Lung (tissue), 12 donors: ENCODE measurements around the gene GNPTAB. TPM values are rescaled to one million over a fixed set of nuclear protein-coding genes. Genes with fewer than 3 reads are reported as not detected.

ENCODE experiments used
- ATAC-seq: fragments of 200-7000 bp; cut with Tn5 transposase; one replicate; pipeline ENCODE4 v1.9.1; 2020; ENCODE audit warnings: moderate number of reproducible peaks; ENCODE audit not compliant: insufficient read depth, low FRiP score
- DNase-seq, 3 donors: peaks; one replicate each; pipeline ENCODE4 v3.0.0-alpha.2; 2013 to 2017
- H3K27ac ChIP-seq, 2 donors: one replicate each; pipeline ENCODE4 v1.5.1; 2013; ENCODE audit warnings: mild to moderate bottlenecking in 2 of 2, moderate library complexity in 2 of 2, control low read depth in 1 of 2, inconsistent platforms in 1 of 2, low read depth in 1 of 2, low read length in 1 of 2
- H3K27me3 ChIP-seq, 3 donors: one replicate each; pipeline ENCODE4 v1.5.1; 2013; ENCODE audit warnings: low read length in 2 of 3; ENCODE audit not compliant: control insufficient read depth in 3 of 3, insufficient read depth in 3 of 3
- H3K36me3 ChIP-seq, 4 donors: one replicate each; pipeline ENCODE4 v1.5.1; 2013; ENCODE audit warnings: low read length in 4 of 4, mild to moderate bottlenecking in 1 of 4, moderate library complexity in 1 of 4; ENCODE audit not compliant: control insufficient read depth in 4 of 4, insufficient read depth in 4 of 4
- H3K4me1 ChIP-seq, 5 donors: one replicate each; pipeline ENCODE4 v1.5.1; 2013; ENCODE audit warnings: low read length in 5 of 5, mild to moderate bottlenecking in 2 of 5, moderate library complexity in 1 of 5; ENCODE audit not compliant: control insufficient read depth in 5 of 5, insufficient read depth in 5 of 5
- H3K4me3 ChIP-seq: one replicate; pipeline ENCODE4 v1.5.1; 2013; ENCODE audit warnings: mild to moderate bottlenecking, control low read depth, moderate library complexity
- H3K9ac ChIP-seq, 2 donors: one replicate each; pipeline ENCODE4 v1.5.1; 2013; ENCODE audit warnings: low read length in 2 of 2, control low read depth in 1 of 2; ENCODE audit not compliant: insufficient read depth in 1 of 2
- H3K9me3 ChIP-seq, 4 donors: one replicate each; pipeline ENCODE4 v1.5.1; 2013; ENCODE audit warnings: low read length in 3 of 4, mild to moderate bottlenecking in 1 of 4, moderate library complexity in 1 of 4; ENCODE audit not compliant: control insufficient read depth in 4 of 4, insufficient read depth in 3 of 4
- WGBS, 2 donors: extraction: QIAGEN DNeasy Blood & Tissue Kit; methylation state at CpG; one replicate each; pipeline ENCODE4 v1.1.7; 2013; 5-methylcytosine and 5-hydroxymethylcytosine counted together
- polyA plus RNA-seq, 2 donors: library from polyadenylated mRNA; stranded (reverse); fragments of 200-250 nt; gene quantifications; one replicate each; pipeline ENCODE4 v1.2.1, GENCODE V29; 2013
- total RNA-seq, 2 donors: library from RNA; depleted of rRNA in 1 of 2; stranded (reverse); fragments of >200 nt in 1 of 2; gene quantifications; one replicate each; pipeline ENCODE4 v1.2.1, GENCODE V29; 2014 to 2021
- TF ChIP-seq, protein P1 (sequence below): IDR thresholded peaks from 2 replicates; pipeline ENCODE4 v1.5.1; 2012; ENCODE audit warnings: mild to moderate bottlenecking; ENCODE audit errors: control extremely low read depth, extremely low read depth
- donor health status: control.
- donor health status: control.
- donor health status: Bipolar disorder and iron deficiency.
- donor health status: healthy.
- donor health status: DM: yes; HTN: yes; CAD: no.

The GNPTAB gene
- total and polyA plus RNA-seq, 4 donors, result 14.8 to 74.3 (median 39.9) TPM

DNA sequence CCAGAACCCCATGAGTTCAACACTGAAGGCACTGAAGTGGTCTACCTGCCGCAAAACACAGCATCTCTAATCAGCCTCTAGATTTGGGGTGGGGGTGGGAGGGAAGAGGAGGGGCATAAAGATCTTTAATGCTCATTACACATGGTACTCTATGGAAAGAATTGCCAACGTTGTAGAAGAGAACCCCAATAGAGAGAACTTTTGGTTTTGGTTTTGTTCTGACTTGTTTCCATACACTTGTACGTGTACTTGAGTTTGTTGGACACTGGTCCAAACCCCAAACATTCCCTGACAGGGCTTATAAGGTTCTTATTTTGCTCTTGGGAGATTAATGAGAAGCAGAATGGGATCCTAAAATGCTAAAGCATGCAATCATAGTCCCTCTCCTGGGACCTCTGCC lies 31.0 kb downstream of the GNPTAB start:
- ATAC-seq (no peak), DNase-seq (no peak)
- Histone ChIP-seq H3K27ac (no peak overlapping the region), H3K4me1 (peaks cover 0 to 16% (median 0%) of the 10 kb centered on the region in 5 donors), H3K9ac (no peak overlapping the region), H3K9me3 (no peaks in the 10 kb centered on the region), H3K36me3 (no peaks in the 10 kb centered on the region), H3K4me3 (no peak overlapping the region), H3K27me3 (no peaks in the 10 kb centered on the region)
- TF ChIP-seq, protein P1, sequence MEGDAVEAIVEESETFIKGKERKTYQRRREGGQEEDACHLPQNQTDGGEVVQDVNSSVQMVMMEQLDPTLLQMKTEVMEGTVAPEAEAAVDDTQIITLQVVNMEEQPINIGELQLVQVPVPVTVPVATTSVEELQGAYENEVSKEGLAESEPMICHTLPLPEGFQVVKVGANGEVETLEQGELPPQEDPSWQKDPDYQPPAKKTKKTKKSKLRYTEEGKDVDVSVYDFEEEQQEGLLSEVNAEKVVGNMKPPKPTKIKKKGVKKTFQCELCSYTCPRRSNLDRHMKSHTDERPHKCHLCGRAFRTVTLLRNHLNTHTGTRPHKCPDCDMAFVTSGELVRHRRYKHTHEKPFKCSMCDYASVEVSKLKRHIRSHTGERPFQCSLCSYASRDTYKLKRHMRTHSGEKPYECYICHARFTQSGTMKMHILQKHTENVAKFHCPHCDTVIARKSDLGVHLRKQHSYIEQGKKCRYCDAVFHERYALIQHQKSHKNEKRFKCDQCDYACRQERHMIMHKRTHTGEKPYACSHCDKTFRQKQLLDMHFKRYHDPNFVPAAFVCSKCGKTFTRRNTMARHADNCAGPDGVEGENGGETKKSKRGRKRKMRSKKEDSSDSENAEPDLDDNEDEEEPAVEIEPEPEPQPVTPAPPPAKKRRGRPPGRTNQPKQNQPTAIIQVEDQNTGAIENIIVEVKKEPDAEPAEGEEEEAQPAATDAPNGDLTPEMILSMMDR, result no peak
- 62 to 76% methylated on average over 3 of the region's 3 CpGs for WGBS, 2 donors

DNA sequence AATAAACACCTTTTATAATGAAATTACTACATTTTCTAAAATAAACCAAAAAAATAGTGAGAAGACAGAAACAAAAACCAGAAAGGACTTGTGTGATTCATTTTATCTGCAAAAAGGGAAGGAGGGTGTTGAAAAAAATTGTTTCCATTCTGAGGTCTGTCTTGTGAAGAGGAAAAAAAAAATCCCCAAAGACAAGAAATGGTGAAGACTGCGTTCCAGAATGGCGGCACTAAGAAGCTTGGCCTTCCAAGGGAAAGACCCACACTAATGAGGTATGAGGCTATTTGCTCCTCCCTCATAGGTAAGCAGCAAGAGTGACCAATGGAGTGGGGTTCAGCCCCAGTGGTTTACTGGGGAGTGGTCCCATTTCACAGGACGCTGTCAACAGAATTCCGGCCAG lies 35.0 kb downstream of the GNPTAB start:
- ATAC-seq, result no peak
- Histone ChIP-seq H3K36me3 (peaks cover 0 to 1% (median 0%) of the 10 kb centered on the region in 4 donors), H3K9me3 (no peaks in the 10 kb centered on the region), H3K27me3 (no peaks in the 10 kb centered on the region), H3K4me3 (no peak overlapping the region), H3K27ac (no peak overlapping the region), H3K4me1 (peaks cover 0 to 15% (median 0%) of the 10 kb centered on the region in 5 donors), H3K9ac (no peak overlapping the region)
- no peak for DNase-seq
- TF ChIP-seq, protein P1, result no peak
- WGBS, 2 donors, result 82 to 91% methylated on average over 4 of the region's 4 CpGs

DNA sequence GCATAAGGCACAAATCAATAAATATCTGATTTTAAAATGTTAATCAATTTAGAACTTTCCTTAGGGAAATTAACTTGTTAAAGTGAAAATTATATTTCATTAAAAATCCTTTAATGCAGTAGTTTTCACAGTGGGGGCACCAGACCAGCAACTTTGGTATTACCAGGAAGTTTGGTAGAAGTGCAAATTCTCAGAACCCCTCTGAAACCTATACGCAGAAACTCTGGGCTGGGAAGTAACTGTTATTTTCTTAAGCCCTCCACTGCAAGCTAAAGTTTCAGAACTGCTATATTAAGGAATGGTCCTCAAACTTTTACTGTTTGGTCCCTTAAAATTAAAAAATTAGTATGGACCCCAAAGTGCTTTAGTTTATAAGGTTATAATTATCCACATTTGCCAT lies 35.7 kb downstream of the GNPTAB start:
- no peak overlapping the region for H3K4me3 ChIP-seq
- H3K36me3 ChIP-seq, result peaks cover 0 to 1% (median 0%) of the 10 kb centered on the region in 4 donors
- H3K27ac ChIP-seq, result no peak overlapping the region
- ATAC-seq (no peak), DNase-seq (no peak)
- H3K4me1 ChIP-seq, result peaks cover 0 to 15% (median 0%) of the 10 kb centered on the region in 5 donors
- no peaks in the 10 kb centered on the region for H3K9me3 ChIP-seq
- no peak overlapping the region for H3K9ac ChIP-seq
- TF ChIP-seq, protein P1, result no peak
- H3K27me3 ChIP-seq, result no peaks in the 10 kb centered on the region
- WGBS, 2 donors, result 79 to 82% methylated on average over 1 of the region's 1 CpG

DNA sequence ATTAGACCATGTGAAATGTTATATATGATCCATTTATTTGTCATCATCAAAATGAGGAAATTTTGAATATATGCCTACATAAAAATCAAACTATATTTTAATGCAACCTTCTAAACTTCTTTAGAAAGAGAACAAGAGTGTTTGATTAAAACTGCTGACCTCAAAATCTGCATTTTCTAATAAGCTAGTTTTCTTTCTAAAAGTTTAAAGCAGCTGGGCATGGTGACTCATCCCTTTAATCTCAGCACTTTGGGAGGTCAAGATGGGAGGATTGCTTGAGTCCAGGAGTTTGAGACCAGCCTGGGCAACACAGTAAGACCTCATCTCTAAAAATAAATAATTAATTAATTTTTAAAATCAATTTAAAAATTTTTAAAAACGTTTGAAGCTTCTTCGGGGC lies 36.2 kb downstream of the GNPTAB start:
- H3K27me3 ChIP-seq, result no peaks in the 10 kb centered on the region
- no peak for DNase-seq
- H3K4me1 ChIP-seq, result peaks cover 0 to 13% (median 0%) of the 10 kb centered on the region in 5 donors
- TF ChIP-seq, protein P1, result no peak
- H3K4me3 ChIP-seq, result no peak overlapping the region
- no peak for ATAC-seq
- no peak overlapping the region for H3K9ac ChIP-seq
- no peak overlapping the region for H3K27ac ChIP-seq
- H3K36me3 ChIP-seq, result peaks cover 0 to 4% (median 0%) of the 10 kb centered on the region in 4 donors
- H3K9me3 ChIP-seq, result no peaks in the 10 kb centered on the region
- 87 to 93% methylated on average over 2 of the region's 2 CpGs for WGBS, 2 donors
